ENCODE results near the gene TUBA4A.
"Not testable (repeated sequence)": the region's sequence is repeated elsewhere in the genome, so short reads cannot be mapped to it uniquely, and the experiment has no call there.

TUBA4A gene

DNA sequence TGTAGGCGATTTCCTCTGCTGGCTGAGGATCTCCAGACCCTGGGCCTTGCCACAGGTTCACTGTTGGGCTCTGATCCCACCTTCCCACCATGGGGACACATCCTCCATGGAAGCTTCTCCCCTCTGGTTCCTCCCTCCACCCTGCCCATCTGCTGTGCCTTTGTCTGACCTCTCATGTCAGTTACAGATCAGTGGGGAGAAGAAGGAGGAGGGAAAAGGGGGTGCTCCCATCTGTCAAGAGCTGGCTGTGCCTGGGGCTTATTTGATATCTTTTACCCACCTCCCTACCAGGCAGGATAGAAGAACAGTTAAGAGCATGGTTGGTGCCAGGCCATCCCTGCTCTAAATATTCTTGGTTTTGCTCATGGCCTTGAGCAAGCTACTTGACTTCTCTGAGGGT lies 13.2 kb upstream of the TUBA4A start:
- DNase-seq: no peak

DNA sequence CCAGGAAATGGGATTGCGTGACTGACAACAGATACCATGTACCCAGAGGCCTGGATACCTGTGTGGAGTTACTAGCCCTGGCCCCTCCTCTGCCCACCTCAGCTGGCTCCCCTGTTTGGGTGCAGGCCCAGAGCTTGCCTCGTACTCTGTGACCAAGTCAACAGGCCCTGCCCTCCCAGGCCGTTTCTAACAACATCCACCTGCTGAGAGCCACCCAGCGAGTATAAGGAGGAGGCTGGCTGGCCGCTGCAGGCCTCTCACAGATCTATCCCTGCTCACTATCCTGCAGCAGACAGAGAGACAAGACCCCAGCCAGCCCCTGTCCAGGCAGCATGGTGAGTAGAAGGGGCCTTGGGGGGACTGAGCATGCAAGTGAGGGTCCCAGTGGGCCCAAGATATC lies 12.5 kb upstream of the TUBA4A start:
- DNase-seq: no peak

DNA sequence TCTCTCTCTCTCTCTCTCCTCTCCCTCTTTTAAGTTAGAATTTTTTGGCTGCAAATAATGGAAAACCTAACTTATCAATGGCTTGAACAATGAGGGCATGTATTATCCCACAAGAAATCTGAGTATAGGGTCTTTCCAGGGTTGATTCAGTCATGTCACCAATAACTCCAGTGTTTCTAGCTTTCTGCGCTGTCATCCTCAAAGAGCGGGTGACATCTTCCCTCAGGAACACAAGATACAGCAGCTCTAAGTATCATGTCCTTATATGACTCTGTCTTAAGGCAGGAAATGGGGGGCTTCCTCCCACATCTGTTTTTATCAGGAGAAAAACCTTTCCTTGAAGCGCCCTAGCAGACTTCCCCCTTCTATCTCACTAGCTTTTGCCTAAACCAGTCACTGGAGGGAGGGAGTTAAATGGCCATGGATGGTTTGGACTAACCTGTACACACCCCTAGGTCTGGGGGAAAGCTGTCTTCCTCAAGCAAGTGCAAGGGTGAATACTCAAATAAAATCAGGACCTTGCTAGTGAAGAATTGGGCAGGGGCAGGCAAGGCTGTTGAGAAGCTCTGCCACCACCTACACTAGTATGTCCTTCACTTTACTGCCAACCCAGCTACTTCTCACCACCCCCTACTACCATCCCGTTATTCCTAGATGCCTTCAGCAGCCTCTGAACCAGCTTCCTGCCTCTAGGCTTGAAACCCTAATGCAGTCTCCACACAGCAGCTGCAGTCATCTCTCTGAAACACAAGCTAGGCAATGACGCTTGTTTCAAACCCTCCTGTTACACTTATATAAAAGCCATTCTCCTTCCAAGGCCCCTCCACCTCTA lies 7.5 kb upstream of the TUBA4A start:
- no peak for DNase-seq

DNA sequence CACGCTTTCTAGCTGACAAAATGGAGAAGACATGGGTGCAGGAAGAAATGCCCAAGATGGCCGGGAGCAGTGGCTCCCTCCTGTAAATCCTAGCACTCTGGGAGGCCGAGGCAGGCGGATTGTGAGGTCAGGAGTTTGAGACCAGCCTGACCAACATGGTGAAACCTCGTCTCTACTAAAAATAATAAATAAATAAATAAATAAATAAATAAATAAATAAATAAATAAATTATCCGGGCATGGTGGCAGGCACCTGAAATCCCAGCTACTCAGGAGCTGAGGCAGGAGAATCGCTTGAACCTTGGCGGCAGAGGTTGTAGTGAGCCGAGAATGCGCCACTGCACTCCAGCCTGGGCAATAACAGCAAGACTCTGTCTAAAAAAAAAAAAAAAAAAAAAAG lies 5.2 kb upstream of the TUBA4A start:
- not testable (repeated sequence) for DNase-seq

DNA sequence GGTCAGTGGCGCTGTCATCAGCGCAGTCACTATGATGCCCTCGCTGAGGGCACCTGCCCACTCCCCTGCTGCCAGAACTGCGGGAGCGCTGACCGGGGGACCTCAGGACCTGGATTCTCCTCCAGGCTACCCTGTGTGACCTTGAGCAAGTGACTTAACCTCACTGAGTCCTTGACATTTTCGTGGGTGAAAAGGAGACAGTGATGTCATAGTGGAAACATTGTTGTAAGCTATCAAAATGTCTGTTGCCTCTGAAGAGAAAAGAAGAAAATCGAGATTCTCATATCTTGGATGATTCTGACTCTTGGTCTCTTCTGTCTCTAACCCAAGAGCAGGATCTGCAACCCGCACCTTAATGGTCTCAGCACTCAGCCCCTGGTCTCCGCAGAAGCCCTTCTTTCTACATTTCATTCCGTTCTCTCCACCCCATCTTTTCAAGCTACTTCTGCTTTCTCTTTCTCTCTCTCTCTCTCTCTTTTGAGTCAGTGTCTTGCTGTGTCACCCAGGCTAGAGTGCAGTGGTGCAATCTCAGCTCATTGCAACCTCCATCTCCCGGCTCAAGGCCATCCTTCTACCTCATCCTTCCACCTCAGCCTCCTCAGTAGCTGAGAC lies 978 bp upstream of the TUBA4A start:
- DNase-seq: peak; percentile 66

DNA sequence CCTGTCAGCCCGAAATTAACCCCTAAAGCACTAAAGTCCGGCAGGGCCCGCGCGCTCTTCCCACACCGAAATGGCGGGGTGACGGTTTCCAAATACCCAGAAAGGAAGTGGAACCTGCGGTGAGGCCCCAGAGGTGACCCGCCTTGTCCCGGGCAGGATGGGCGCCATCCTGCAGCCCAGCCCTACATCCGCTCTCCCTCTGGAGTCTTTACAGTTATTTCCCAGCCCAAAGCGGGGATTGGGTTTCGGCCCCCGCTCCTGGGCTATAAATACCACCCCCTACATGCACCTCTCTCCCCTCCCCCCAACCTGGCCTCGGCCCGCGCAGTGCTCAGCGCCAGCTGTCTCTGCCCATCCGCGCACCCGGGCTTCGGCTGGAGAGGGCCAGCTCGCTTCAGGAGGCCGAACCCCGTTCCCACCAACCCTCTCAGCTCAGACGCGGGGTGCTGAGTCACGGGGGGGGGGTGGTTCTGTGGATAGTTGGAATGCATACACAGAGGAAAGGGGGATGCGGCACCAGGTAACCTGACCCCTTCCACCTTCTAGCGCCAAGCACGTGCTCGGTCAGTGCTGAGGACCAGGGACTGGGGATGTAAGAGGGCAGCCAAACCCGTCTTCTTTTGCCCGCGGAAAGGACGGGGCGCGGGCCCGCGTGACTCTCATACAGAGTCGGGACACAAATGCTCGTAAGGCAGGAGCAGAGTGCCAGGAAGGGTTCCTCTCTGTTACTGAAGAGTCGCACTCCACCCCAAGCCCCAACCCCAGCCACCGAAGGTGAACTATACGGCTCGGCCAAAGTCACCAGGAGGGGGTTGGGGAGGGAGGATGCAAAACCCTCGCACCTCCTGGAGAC lies 592 bp downstream of the TUBA4A start, which contains the start of gene TUBA4B:
Gene TUBA4B, plus strand, starts transcription at position 344 of the 853 bp plus-strand sequence. Its CDS starts 165 bp downstream, at position 509.
- DNase-seq: peak; percentile 61

DNA sequence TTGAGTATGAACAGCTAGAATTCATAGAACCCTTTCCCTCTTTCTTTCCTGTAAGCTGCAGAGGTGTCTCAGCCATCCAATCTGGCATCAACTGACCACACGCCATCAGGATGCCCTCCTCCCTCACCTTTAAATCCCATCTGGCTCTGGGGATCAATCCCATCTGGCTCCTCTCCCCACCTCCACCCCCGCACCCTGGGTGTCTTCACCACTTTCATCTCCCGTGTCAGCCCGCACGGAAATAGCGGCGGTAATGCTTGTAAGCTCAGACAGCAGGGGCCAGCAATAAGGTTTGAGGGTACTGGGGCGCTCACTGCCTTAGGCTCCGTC lies 1.2 kb downstream of the TUBA4A start:
- DNase-seq: no peak

DNA sequence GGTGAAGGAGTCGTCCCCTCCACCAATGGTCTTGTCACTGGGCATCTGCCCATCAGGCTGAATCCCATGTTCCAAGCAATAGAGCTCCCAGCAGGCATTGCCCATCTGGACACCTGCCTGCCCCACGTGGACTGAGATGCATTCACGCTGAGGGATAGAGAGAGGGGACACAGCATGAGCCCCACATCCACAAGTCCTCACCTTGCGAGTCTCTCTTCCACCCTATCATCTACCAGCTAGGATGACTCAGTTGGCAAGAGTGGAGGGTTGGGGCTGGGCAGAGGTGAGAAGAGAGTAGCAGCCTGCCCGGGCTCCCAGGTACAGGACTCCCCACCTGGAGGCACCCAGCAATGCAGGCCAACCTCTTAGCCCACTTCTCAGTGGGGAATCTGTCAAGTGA lies 1.6 kb downstream of the TUBA4A start:
- DNase-seq: peak; percentile 38

DNA sequence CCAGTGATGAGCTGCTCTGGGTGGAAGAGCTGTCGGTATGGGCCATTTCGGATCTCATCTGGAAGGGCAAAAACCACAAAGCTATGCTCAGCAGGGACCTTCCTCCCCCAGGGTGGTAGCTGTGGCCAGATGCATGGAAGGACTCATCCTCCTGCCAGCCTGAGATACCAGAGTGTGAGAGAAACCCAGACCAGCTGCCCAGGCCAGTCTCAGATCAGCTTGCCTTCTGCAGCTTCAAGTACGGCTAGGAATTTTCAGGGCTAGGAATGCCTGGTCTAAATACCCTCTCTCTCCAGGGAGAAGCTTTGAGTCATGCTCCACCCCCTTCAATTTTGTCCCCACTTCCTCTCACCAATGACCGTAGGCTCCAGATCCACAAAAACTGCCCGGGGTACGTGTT lies 2.1 kb downstream of the TUBA4A start:
- no peak for DNase-seq

DNA sequence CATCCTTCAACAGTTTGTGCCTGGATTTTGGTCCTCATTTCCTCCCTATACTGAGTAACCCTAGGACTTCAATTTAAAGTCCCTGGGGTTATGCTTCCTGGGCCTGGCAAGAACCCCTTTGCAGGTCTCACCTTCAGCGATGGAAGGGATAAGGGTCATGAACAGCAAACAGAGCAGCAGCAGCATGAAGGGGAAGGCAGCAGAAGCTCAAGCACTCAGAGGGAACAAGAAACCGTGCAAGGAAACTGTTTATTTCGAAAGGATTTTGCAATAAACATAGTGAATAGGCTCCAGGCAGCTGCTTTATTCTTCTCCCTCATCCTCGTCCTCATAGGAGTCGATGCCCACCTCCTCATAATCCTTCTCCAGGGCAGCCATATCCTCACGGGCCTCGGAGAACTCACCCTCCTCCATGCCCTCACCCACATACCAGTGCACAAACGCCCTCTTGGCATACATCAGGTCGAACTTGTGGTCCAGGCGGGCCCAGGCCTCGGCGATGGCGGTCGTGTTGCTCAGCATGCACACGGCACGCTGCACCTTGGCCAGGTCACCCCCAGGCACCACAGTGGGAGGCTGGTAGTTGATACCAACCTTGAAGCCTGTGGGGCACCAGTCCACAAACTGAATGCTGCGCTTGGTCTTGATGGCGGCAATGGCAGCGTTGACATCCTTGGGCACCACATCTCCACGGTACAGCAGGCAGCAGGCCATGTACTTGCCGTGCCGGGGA lies 3.5 kb downstream of the TUBA4A start:
- DNase-seq: no peak

DNA sequence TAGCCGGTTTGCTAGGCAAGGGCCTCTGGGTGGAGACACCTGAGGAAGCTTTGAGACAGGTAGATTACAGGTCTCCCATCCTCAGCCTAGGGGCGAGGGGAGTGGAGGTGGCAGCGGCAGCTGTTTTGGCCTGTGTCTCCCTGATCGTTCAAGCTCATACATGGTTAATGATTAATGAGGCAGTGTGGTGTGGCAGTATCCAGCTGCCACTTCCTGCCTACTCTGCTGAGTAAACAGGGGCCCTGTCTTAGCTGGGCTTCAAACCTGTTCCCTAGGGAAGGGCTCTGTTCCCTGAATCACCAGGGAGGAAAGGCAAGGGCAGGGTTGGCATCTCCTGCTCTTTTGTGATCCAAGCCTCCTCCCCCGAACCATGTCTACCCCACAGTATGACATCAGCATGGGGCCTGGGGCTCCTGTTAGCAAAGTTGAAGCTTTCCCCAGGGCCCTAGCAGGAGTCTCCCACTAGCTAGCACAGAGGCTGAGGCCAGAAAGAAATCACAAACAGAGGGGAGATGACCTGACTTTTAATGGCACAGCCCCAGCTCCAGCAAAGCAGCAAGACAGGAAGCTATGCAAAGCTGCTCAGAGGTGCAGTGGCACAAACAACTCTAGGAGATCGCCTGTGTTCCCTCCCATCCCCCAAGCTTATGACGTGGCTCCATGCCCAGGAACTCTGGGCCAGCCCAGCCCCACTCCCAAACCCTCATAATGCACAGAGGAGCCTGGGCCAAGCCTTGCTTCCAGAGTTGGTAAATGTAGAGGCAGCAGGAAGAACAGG lies 4.3 kb downstream of the TUBA4A start:
- peak; percentile 69 for DNase-seq

DNA sequence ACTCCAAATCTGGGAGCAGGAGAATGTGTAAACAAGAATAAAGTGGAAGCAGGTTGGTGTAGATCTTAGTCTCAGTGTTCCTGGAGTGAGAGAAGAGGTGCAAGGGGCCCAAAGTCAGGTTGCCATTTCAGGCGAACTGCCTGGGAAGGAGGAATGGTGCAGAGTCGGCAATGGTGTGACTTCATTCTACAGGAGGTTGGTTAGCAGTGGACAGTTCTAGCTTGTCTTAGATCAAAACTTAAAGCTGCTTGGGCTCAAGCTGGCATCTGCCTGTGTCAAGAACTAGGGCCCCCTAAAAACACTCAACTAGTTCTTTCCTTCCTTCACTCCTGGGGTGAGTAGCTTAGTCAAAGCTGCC lies 4.9 kb downstream of the TUBA4A start:
- no peak for DNase-seq

DNA sequence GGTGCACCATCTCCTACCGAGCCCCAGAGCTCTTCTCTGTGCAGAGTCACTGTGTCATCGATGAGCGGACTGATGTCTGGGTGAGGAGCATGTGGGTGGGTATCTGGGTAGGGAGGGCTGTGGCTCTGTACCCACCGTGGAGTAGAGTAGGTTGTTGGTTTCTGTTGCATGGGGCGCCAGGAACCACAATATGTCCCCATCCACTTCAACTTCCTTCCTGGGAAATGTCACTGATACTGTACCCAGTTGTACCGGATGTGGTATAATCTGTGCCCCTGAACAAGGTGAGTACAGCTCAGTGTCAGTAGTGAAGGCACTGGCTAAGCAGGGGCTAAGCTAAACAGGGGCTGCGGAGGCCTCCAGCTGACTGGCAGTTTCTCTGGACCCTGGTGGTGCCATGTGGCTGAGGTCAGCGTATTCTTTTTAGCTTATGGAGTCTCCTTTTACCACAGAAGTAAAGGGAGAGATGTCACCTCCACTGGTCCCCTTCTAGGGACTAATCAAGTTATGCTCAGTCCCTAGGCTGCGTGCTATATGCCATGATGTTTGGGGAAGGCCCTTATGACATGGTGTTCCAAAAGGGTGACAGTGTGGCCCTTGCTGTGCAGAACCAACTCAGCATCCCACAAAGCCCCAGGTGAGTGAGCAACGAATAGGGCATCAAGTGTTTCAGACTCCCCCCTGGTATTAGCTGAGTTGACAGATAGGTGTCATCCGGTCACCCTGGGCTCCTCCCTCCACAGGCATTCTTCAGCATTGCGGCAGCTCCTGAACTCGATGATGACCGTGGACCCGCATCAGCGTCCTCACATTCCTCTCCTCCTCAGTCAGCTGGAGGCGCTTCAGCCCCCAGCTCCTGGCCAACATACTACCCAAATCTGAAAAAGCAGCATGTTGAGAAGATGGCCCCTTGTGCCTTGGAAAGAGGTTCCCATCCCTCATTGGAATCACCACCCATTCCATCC lies 5.8 kb downstream of the TUBA4A start:
- DNase-seq: peak; percentile 84

DNA sequence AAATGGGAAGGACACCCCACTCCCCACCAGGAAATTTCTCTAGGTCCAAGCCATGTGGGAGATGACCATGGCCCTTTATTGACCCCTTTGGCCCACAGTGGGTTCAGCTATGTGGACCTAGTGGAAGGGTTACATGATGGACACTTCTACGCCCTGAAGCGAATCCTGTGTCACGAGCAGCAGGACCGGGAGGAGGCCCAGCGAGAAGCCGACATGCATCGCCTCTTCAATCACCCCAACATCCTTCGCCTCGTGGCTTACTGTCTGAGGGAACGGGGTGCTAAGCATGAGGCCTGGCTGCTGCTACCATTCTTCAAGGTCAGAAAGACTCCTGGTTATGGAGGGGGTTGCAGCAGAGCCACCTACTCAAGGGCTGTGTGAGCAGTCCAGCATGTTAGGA lies 7.2 kb downstream of the TUBA4A start:
- no peak for DNase-seq

DNA sequence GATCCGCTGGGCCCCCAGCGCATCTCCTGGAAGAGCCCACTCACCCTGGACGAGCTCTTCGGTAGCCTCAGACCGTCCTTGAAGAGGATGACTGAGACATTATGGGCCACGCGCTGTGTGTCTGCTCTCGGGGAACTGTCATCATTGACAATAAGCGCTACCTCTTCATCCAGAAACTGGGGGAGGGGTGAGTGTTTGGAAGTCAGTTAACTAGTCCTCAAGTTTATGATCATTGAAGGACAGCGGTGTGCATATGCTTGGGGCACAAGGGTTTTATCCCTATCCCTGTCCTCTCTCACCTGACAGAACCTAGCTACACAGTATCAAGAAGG lies 7.9 kb downstream of the TUBA4A start:
- DNase-seq: no peak

DNA sequence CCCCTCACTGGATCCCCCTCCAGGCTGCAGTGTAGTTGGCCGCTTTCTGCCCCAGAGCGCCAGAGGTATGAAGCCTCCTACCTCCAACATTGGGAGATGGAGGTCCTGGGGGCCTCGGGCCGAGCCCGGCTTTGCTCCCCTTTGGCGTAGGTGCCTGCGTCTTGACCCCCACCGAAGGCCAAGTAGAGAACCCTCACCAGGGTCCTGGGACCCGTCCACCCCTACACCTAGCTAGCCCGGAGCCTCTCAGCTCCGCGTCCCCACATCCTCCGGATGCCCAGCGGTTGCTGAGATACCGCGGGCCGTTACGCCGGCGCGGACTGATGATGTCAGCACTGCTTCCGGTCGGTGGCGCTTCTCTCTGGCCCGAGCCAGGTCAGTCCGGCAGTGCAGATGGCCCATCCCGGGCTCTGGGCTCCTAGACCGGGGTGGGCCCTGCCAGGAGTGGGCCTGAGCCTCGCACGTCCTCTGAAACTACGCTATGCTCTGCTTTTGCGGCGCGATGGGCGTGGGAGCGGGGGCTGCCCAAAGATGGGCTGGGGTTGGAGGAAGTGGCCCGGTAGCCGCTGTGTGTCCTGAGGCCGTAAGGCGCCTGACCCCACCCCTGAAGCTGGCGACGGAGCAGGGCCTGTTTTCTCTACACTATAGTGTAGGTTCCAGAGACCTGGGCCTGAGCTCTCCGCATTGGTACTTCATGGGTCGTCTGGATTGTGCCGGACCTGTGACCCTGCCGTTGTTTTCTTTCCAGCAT lies 8.4 kb downstream of the TUBA4A start, which contains the start of the genes GLB1L and STK16:
Gene GLB1L, minus strand, starts transcription at position 297 of the 751 bp plus-strand sequence. CDS start 1,871 bp downstream, outside the sequence.
Gene STK16, plus strand, starts transcription at position 332 of the 751 bp plus-strand sequence. CDS start 521 bp downstream, outside the sequence.
- DNase-seq: peak; percentile 89

DNA sequence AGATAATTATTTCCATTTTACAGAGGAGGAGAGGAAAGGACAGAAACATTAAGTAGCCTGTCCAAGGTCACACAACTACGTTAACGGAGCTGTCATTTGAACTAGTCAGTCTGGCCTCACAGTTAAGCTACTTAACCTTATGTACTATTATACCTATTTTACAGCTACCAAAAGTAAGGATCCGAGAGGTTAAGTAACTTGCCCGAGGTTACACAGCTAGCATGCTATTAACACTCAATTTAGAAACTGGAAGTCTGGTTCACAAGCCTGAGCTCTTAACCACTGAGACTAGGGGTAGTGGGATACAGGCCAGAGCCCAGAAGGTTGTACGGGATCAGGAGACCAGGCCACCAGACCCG lies 8.9 kb downstream of the TUBA4A start:
- no peak for DNase-seq

DNA sequence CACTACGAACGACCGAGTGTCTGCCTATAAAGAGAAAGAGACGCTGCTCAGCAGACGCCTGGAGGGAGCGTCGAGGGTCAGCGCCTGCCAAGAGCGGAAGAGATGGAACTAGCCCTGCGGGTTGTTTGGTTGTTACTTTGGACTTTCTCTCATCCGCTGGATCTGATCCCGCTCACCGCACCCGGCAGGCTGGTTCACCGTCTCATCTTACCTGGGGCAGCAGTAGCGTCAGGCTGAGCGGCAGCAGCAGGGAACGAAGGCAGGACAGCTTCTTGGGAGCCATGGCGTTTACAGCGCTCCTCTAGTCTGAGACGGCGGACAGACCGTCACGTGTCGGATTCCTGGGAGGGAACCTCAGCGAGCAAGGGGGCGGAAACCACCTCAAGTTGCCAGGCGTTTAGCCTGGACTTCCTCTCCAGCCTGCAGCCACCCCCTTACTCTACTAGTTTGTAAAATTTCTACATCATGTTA lies 10.4 kb downstream of the TUBA4A start:
- DNase-seq: no peak

DNA sequence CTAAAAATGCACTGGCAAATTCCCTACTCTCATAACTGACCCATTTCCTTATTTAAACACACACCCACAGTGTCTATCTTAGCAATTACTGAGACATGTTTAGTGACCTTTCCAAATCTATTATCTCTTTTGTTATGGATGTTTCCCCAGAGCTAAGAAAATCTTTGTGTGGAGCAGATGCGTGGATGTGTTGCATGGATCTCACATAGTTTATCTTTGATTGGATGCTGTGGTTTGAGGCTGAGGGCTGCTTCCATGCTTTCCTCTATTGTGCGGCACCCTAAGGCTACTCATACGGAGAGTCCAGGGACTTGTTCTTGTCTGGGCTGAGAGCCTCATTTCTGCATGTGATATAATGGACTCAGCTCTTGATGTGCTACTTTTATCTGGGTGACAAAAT lies 19.4 kb downstream of the TUBA4A start:
- DNase-seq: no peak

DNA sequence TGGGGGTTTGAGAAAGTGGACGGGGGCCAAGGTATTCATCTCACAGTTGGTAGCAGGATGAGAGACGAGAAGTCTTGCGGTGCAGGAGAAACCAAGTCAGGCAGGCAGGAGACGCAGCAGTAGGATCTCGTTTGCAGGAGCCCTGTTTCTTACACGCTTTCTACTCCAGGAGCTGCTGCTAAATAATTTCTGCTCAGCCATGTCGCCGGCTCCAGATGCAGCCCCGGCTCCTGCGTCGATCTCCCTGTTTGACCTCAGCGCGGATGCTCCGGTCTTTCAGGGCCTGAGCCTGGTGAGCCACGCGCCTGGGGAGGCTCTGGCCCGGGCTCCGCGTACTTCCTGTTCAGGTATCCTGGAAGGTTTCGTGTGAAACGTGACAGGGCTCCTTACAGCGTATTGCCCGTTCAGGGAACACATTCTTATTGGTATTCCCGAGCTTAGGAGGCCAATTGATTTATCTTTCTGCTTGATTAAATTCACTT lies 23.6 kb downstream of the TUBA4A start:
- DNase-seq: peak; percentile 35

Data from CD4-positive, alpha-beta T cell treated with Interleukin-17A for 1 hour (primary cell).